NCI-H128 (cell line): ENCODE data around the gene TUBB6.

Experiments
- DNase-seq: peaks from one replicate; lab custom pipeline; 2025; ENCODE audit not compliant: unreplicated experiment; lab: John Stamatoyannopoulos, UW

Gene TUBB6

GRCh38 chr18:12313530-12314245 lies 5.6 kb downstream of the TUBB6 start:
- no peak for DNase-seq

- DNase-seq: no peak
Measured at GRCh38 chr18:12314591-12315305, 6.7 kb downstream of the TUBB6 start.

- DNase-seq: no peak
Measured at GRCh38 chr18:12315490-12315889, 7.4 kb downstream of the TUBB6 start.

- no peak for DNase-seq
Measured at GRCh38 chr18:12315911-12316310, 7.9 kb downstream of the TUBB6 start.

- DNase-seq: no peak
Measured at GRCh38 chr18:12317664-12318333, 9.8 kb downstream of the TUBB6 start.

GRCh38 chr18:12318334-12318697 lies 10.3 kb downstream of the TUBB6 start:
- no peak for DNase-seq

GRCh38 chr18:12318857-12319256 lies 10.8 kb downstream of the TUBB6 start:
- no peak for DNase-seq

GRCh38 chr18:12321333-12321732 lies 13.3 kb downstream of the TUBB6 start:
- DNase-seq: no peak

GRCh38 chr18:12324991-12325725 lies 17.1 kb downstream of the TUBB6 start:
- DNase-seq: no peak

- DNase-seq: no peak
Measured at GRCh38 chr18:12325726-12326245, 17.7 kb downstream of the TUBB6 start.

- no peak for DNase-seq
Measured at GRCh38 chr18:12326711-12327460, 18.8 kb downstream of the TUBB6 start.

- no peak for DNase-seq
Measured at GRCh38 chr18:12327510-12328178, 19.6 kb downstream of the TUBB6 start.

GRCh38 chr18:12328179-12328823 lies 20.3 kb downstream of the TUBB6 start:
- DNase-seq: no peak

GRCh38 chr18:12329125-12329698 lies 21.2 kb downstream of the TUBB6 start:
- no peak for DNase-seq

GRCh38 chr18:12330766-12331165 lies 22.7 kb downstream of the TUBB6 start:
- DNase-seq: no peak

- DNase-seq: no peak
Measured at GRCh38 chr18:12333506-12334290, 25.7 kb downstream of the TUBB6 start.

- DNase-seq: no peak
Measured at GRCh38 chr18:12334366-12334808, 26.3 kb downstream of the TUBB6 start.

- no peak for DNase-seq
Measured at GRCh38 chr18:12334863-12335262, 26.8 kb downstream of the TUBB6 start.
